ENCODE results near the gene MDGA2. TPM values are rescaled to one million over a fixed set of nuclear protein-coding genes. Genes with fewer than 3 reads are reported as not detected.

Gene MDGA2
- total and polyA plus RNA-seq, 2 of the 8 experiments (the other 6 are each of a cell fraction or from before 2014, with no cell fraction given): 0.11 to 0.69 TPM

DNA sequence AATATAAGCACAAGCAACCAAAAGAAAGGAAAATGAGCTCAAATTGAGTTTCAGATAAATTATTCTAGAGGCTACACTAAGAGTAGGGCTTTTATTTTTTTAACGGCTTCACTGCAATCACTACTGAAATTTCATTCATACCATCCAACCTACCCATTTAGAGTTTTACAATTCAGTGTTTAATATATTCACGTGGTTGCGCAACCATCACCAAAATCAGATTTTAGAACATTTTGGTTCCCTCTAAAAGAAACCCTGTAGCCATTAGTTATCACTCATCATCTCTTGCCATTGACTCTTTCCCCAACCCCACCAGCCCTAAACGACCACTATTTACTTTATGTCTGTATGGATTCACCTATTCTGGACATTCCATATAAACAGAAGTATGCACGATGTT, 401.5 kb downstream of the MDGA2 start:
- ChIA-PET POLR2A (ENCODE audit: partially characterized antibody) (no interaction called here), CTCF (ENCODE audit: partially characterized antibody) (no interaction called here)
- no peaks in the 10 kb centered on the region for H3K79me1 ChIP-seq (ENCODE audit: low read depth, low read length)
- H3K23me2 ChIP-seq (ENCODE audit: low read depth, low read length): no peaks in the 10 kb centered on the region
- H2BK120ac ChIP-seq (replicated peaks; ENCODE audit: low read depth, low read length): no peak overlapping the region
- no peak overlapping the region for H2BK15ac ChIP-seq (ENCODE audit: low read length)
- H4K5ac ChIP-seq (ENCODE audit: insufficient read length, low read depth, low read length): no peak overlapping the region
- H2AFZ ChIP-seq (ENCODE audit: low read length): no peak overlapping the region
- no peak for FAIRE-seq
- no peaks in the 10 kb centered on the region for H3K9me3 ChIP-seq (ENCODE audit: insufficient read depth in 2 of 2, low read depth in 1 of 2, low read length in 1 of 2)
- H2BK12ac ChIP-seq (ENCODE audit: low read depth, low read length): no peak overlapping the region
- no peak overlapping the region for H3K4me2 ChIP-seq (ENCODE audit: insufficient read depth in 1 of 2, low read depth in 2 of 2, low read length in 2 of 2)
- TF ChIP-seq BRCA1 (IDR thresholded peaks at IDR 0.05; ENCODE audit: low read depth, low read length) (no peak), CEBPB (IDR thresholded peaks at IDR 0.05; ENCODE audit: low read depth, low read length) (peak; percentile 72)
- no peak overlapping the region for H3K4ac ChIP-seq (replicated peaks; ENCODE audit: insufficient read length, low read depth, low read length)
- H3K14ac ChIP-seq (ENCODE audit: insufficient read length): no peak overlapping the region
- H3K18ac ChIP-seq (ENCODE audit: extremely low read depth, low read length): no peak overlapping the region
- no peak overlapping the region for H3K23ac ChIP-seq (ENCODE audit: insufficient read length)
- no peaks in the 10 kb centered on the region for H3K79me2 ChIP-seq (ENCODE audit: control insufficient read depth in 1 of 2, insufficient read depth in 2 of 2, low read length in 2 of 2)
- H2BK20ac ChIP-seq (ENCODE audit: low read length): no peak overlapping the region
- H4K8ac ChIP-seq (ENCODE audit: extremely low read depth, insufficient read depth, low read length): no peak overlapping the region
- H3K4me3 ChIP-seq (ENCODE audit: extremely low read depth in 1 of 4, insufficient read depth in 2 of 4, low read depth in 3 of 4, low read length in 4 of 4): no peak overlapping the region
- 81% methylated on average over 5 of the region's 5 CpGs; no CpG with 5 or more reads in 1 of the 2 experiments for WGBS, 2 experiments (ENCODE audit: extremely low coverage in 1 of 2, insufficient coverage in 1 of 2, insufficient read length in 1 of 2, insufficient replicate concordance in 2 of 2, low coverage in 1 of 2, low lambda C conversion rate in 2 of 2, missing lambda C conversion rate in 1 of 2)
- no peak overlapping the region for H3K56ac ChIP-seq (replicated peaks; ENCODE audit: insufficient read length, low read depth, low read length)
- DNase-seq (ENCODE audit: low read depth in 1 of 2, low spot score in 2 of 2): no peak
- H3K4me1 ChIP-seq (replicated peaks in 1 of 4; ENCODE audit: control insufficient read depth in 3 of 4, insufficient read depth in 4 of 4, low read length in 3 of 4): peaks cover 0 to 2% (median 0%) of the 10 kb centered on the region in 4 experiments; a peak in 1 of 7 replicates
- H3K27me3 ChIP-seq (replicated peaks in 1 of 4; ENCODE audit: control insufficient read depth in 3 of 4, extremely low read depth in 1 of 4, insufficient read depth in 3 of 4, low read length in 3 of 4): no peaks in the 10 kb centered on the region
- no peak overlapping the region for H3K9ac ChIP-seq (replicated peaks in 1 of 4; ENCODE audit: extremely low read depth in 1 of 4, low read depth in 3 of 4, low read length in 3 of 4)
- H3K27ac ChIP-seq (ENCODE audit: low read depth, low read length): no peak overlapping the region
- H4K91ac ChIP-seq (replicated peaks; ENCODE audit: insufficient read length, low read length): no peak overlapping the region
- no peaks in the 10 kb centered on the region for H3K36me3 ChIP-seq (ENCODE audit: control insufficient read depth in 2 of 4, insufficient read depth in 4 of 4, low read length in 3 of 4)
- no peaks in the 10 kb centered on the region for H4K20me1 ChIP-seq (replicated peaks in 1 of 2; ENCODE audit: control insufficient read depth in 1 of 2, insufficient read depth in 2 of 2, low read length in 2 of 2)
- H2BK5ac ChIP-seq (ENCODE audit: low read depth, low read length): no peak overlapping the region
- no peak overlapping the region for H2AK5ac ChIP-seq (ENCODE audit: low read depth, low read length)

Data from H1 (cell line).